NCI-H1694 treated with DMSO at 0.1 percent for 48 hours (cell line): Measurements from ENCODE around the gene DNAJB14.
"Not testable (repeated sequence)": the region's sequence is repeated elsewhere in the genome, so short reads cannot be mapped to it uniquely, and the experiment has no call there.

Source experiments
- DNase-seq: peaks from one replicate; lab custom pipeline; 2025; lab: John Stamatoyannopoulos, UW

Gene DNAJB14

GRCh38 chr4:99946356-99947189, at the start of gene DNAJB14:
Gene DNAJB14 (minus strand): TSS chr4:99946618. CDS start chr4:99946571, 47 bp downstream.
- peak; percentile 12 for DNase-seq

- no peak for DNase-seq
These were observed 45.3 kb upstream of the DNAJB14 start for GRCh38 chr4:99991741-99992140.

GRCh38 chr4:99987681-99988080, 41.3 kb upstream of the DNAJB14 start:
- DNase-seq = no peak

GRCh38 chr4:99986792-99987191, 40.4 kb upstream of the DNAJB14 start:
- DNase-seq = no peak

- DNase-seq = no peak
These were observed 37.0 kb upstream of the DNAJB14 start for GRCh38 chr4:99983289-99983943.

- no peak for DNase-seq
These were observed 33.5 kb upstream of the DNAJB14 start for GRCh38 chr4:99979872-99980271.

- no peak for DNase-seq
These were observed 25.2 kb upstream of the DNAJB14 start for GRCh38 chr4:99971453-99972111.

- DNase-seq = no peak
These were observed 21.9 kb upstream of the DNAJB14 start for GRCh38 chr4:99968330-99968729.

GRCh38 chr4:99966692-99967091, 20.3 kb upstream of the DNAJB14 start:
- no peak for DNase-seq

GRCh38 chr4:99965674-99966350, 19.4 kb upstream of the DNAJB14 start:
- DNase-seq = no peak

- DNase-seq = no peak
These were observed 18.8 kb upstream of the DNAJB14 start for GRCh38 chr4:99965173-99965572.

GRCh38 chr4:99961711-99962110, 15.3 kb upstream of the DNAJB14 start:
- no peak for DNase-seq

- DNase-seq = no peak
These were observed 14.2 kb upstream of the DNAJB14 start for GRCh38 chr4:99960648-99961047.

- not testable (repeated sequence) for DNase-seq
These were observed 11.8 kb upstream of the DNAJB14 start for GRCh38 chr4:99958207-99958606.

- DNase-seq = no peak
These were observed 4.5 kb upstream of the DNAJB14 start for GRCh38 chr4:99950913-99951254.

GRCh38 chr4:99949999-99950912, 3.8 kb upstream of the DNAJB14 start, which contains the start of gene H2AZ1:
Gene H2AZ1 (minus strand): TSS chr4:99950275. CDS start chr4:99950170, 105 bp downstream.
- peak; percentile 94 for DNase-seq

GRCh38 chr4:99949034-99949998, 2.9 kb upstream of the DNAJB14 start:
- DNase-seq = peak; percentile 94

GRCh38 chr4:99947608-99948007, 1.2 kb upstream of the DNAJB14 start:
- no peak for DNase-seq

- no peak for DNase-seq
These were observed 766 bp upstream of the DNAJB14 start for GRCh38 chr4:99947190-99947578.
